HG02884 (cell line): Measurements from ENCODE around the gene SLC22A1.
"Not testable (repeated sequence)": the region's sequence is repeated elsewhere in the genome, so short reads cannot be mapped to it uniquely, and the experiment has no call there.

Experiments
- ATAC-seq: cut with Tn5 transposase; IDR thresholded peaks from one replicate; pipeline ENCODE4 v1.9.1; 2021; ENCODE audit warnings: mild to moderate bottlenecking, moderate library complexity; ENCODE audit not compliant: unreplicated experiment

Gene SLC22A1

GRCh38 chr6:160137130-160137988, 15.7 kb downstream of the SLC22A1 start:
- ATAC-seq: no peak

- peak; percentile 82 for ATAC-seq
These were observed 16.6 kb downstream of the SLC22A1 start for GRCh38 chr6:160137989-160138835.

- no peak for ATAC-seq
These were observed 17.3 kb downstream of the SLC22A1 start for GRCh38 chr6:160138839-160139419.

- no peak for ATAC-seq
These were observed 17.8 kb downstream of the SLC22A1 start for GRCh38 chr6:160139420-160139851.

- ATAC-seq: not testable (repeated sequence)
These were observed 18.9 kb downstream of the SLC22A1 start for GRCh38 chr6:160140493-160140892.

- ATAC-seq: no peak
These were observed 19.5 kb downstream of the SLC22A1 start for GRCh38 chr6:160141001-160141726.

- no peak for ATAC-seq
These were observed 20.6 kb downstream of the SLC22A1 start for GRCh38 chr6:160142115-160142715.

- ATAC-seq: no peak
These were observed 25.0 kb downstream of the SLC22A1 start for GRCh38 chr6:160146454-160147145.

GRCh38 chr6:160147146-160147536, 25.5 kb downstream of the SLC22A1 start:
- ATAC-seq: no peak

- no peak for ATAC-seq
These were observed 32.9 kb downstream of the SLC22A1 start for GRCh38 chr6:160154471-160154870.

- no peak for ATAC-seq
These were observed 35.2 kb downstream of the SLC22A1 start for GRCh38 chr6:160156842-160157241.

GRCh38 chr6:160160450-160160849, 38.8 kb downstream of the SLC22A1 start:
- no peak for ATAC-seq

GRCh38 chr6:160160929-160161646, 39.5 kb downstream of the SLC22A1 start:
- ATAC-seq: no peak

- ATAC-seq: no peak
These were observed 40.0 kb downstream of the SLC22A1 start for GRCh38 chr6:160161647-160161986.

- no peak for ATAC-seq
These were observed 40.5 kb downstream of the SLC22A1 start for GRCh38 chr6:160162030-160162566.

GRCh38 chr6:160163425-160163824, 41.8 kb downstream of the SLC22A1 start:
- ATAC-seq: no peak

GRCh38 chr6:160163912-160164311, 42.3 kb downstream of the SLC22A1 start:
- no peak for ATAC-seq

GRCh38 chr6:160165928-160166327, 44.3 kb downstream of the SLC22A1 start:
- not testable (repeated sequence) for ATAC-seq
